CD4-positive, alpha-beta T cell treated with Interleukin-12 subunit alpha and Interleukin-12 subunit beta, for 1 hour (primary cell): Measurements from ENCODE around the gene IGF1R.

Source experiments
- DNase-seq: peaks from one replicate; pipeline ENCODE4 v3.0.0-alpha.2; 2020

Gene IGF1R

DNA sequence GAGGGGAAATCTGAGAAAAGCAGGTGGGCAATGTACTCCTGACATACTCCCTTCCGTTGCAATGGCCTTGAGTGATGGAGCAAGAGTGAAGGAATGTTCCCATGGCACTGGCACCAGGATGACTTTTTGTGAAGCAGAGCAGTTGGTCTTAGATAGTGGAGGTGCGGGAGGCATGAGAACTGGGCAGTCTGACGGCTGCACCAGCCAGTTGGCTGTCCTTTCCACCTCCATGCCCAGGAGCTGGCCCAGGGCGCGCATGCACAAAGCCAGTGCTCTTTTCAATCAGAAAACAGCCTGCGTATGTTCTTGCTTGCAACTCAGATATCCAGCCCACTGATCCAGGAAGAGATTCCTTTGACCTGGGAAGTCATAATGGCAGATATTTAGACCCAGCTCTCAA is 222.4 kb downstream of the IGF1R start:
- no peak for DNase-seq

DNA sequence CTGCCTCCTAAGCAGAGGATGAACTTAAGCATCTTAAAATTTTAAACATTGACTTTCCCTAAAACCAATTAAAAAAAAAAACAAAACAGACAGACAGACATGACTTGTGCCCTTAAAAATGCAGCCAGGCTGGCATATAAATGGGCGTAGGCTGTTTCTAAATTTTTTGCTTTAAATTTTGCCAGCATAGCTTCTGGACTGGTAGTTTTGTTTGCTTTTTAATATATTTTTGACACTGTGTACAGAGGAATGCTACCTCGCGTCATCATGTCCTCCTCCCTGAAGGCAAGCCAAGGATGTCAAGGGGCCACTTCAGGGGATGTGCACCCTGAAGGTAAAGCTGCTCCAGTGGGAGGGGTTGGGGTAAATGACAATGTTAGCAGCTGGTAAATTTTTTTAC is 224.4 kb downstream of the IGF1R start:
- no peak for DNase-seq

DNA sequence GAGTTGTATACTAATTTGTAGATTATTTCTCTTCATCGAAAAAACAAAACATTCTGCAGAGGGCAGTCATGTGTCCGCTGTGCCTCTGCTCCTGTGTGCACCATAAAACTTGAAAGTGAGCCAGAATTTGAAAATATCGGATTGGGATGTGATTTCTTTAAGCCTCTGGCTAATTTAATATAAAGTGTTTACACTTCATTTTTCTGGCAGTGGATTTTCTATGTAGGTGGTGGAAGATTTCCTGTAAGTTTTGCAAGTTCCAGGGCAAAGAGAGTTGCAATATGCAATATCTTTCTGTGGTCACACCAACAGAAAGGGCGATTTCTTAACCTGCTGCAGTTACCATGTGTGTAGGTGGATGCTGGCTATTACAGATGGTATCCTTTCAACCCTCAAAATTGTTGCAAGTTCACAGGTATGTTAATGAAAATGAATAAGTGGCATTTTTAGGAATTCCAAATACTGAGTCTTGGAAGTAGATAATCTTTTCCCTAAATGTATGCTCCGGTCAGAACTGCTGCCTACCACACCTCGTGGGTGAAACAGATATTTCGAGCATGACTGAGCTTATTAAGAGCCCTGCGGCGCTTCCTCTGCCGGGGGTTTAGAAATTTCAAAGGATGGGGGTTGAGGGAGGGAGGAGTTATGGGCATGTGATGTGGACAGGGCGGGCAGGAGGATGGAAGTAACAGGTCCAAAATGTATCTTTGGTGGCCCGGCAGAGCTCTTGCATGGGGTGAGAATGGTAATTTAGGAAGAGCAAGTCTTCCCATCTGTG is 225.3 kb downstream of the IGF1R start:
- DNase-seq: no peak

DNA sequence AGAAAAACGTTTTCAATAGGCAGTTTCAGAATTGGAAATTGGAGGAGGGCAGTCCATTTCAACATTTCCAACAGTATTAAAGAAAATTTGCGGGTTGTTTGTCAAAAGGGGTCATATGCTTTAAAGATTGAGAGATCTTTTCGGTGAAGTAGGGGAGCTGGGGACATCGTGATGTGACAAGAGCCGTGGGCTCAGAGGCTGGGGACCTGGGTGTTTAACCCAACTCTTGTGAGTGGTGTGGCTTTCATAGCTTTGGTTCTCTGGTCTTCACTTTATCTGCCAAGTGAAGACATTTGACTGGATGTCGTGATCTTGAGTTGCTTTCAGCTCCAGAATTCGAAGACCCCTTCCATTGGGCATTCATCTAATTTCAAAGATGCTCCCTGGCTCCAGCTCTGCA is 226.0 kb downstream of the IGF1R start:
- DNase-seq: no peak

DNA sequence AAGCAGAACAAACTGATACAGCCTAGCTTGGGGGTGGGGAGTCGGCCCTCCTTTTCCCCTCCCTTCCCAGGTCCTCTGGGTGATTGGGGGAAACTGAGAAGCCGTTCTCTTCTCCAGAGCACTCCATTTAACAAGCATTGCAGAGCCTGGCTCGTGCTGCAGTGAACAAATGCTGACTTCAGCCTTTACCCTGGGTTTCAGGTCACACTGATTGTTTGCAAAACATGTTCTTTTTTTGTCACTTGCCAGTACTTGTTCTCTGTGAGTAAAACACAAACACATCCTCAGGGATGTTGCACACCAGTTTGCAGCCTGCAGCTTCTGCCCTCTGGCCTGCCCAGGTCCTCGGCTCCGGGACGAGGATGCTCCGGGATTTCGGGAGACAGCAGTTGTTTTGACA is 226.4 kb downstream of the IGF1R start:
- DNase-seq: no peak

DNA sequence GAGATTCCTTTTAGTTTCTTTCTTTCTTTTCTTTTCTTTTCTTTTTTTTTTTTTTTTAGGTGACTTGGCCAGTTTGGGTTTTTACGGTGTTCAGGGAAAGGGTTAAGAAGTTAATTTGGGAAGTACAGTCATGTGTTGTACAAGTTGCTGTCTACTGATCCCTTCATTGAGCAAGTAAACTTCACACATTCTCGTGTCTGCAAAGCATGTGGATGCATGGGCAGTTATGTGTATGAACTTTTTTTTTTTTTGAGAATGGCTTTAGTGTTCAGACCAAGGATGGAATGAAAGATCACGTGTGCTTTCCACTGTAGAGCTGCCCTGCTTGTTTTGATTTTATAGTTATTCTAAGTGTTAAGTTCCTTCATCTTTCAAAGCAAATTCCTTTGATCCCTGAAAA is 227.0 kb downstream of the IGF1R start:
- no peak for DNase-seq

DNA sequence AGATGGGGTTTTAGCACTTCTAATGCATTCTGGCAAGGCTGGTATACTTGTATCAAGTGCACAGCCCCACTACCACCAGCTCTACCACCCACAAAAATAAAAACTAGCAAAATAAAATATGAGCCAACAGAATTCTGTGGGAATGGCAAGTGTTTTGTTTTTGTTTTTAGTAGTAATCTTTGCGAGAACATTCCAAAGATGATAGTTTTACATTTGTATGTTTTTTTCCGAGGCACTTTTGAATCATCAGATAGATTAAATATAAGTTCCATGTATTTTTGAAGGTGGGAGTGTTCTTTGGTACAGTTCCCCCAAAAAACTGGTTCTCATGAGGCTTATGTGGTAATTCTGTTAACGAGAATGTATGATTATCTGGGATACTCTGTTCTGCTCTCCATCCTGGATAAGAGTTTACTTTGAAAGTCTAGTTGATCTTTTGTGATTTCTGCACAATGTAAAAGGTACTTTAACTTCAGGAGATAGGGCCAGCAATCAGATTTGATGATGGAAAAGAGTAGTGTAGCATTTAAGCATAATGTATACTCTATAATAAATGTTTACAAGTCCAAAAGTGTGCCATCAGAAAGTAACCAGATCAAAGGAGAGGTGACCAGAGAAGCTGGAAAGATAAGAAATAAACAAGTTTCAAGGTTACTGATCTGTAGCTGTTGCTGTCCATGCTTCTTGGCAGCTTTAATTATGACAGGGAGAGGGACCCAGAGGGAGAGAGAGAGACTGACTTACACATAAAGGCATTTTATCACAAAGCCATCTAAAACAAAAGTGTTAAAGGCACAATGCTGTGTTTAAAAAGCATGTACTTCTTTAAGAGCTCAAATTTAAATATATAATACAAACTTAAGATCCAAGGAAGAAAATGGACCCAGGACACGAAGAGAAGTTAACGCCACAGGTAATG is 228.4 kb downstream of the IGF1R start:
- no peak for DNase-seq

DNA sequence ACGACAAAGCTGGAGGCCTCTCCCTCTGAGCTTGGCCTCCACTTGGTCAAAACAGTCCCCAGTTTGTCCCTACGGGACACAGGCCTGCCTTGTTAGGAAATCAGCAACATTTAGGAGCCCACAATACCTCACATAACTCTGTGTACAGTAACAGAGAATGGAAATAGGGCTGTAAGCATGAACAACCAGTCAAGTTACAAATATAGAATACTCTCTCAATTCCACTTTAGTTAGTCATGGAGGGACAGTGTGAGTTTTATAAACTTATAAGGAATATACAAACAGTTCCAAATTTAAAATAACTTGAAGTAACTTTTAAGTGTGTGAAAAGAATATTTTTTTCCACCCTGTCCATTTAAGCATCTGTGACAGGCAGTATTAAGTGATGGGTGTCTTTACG is 229.8 kb downstream of the IGF1R start:
- DNase-seq: no peak

DNA sequence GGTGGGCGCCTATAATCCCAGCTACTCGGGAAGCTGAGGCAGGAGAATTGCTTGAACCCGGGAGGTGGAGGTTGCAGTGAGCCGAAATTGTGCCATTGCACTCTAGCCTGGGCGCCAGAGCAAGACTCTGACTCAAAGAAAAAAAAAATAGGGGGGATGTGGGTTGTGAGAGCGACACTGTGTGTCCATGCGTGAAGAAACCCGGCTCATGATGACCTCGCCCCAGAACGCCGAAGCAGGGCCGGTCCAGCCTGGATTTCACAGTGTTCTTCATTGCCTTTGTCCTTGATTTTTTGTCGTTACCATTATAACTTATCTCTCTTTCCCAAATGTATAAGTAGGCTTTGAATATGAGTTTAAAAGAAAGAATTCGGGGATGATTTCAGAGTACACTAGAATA is 230.5 kb downstream of the IGF1R start:
- no peak for DNase-seq

DNA sequence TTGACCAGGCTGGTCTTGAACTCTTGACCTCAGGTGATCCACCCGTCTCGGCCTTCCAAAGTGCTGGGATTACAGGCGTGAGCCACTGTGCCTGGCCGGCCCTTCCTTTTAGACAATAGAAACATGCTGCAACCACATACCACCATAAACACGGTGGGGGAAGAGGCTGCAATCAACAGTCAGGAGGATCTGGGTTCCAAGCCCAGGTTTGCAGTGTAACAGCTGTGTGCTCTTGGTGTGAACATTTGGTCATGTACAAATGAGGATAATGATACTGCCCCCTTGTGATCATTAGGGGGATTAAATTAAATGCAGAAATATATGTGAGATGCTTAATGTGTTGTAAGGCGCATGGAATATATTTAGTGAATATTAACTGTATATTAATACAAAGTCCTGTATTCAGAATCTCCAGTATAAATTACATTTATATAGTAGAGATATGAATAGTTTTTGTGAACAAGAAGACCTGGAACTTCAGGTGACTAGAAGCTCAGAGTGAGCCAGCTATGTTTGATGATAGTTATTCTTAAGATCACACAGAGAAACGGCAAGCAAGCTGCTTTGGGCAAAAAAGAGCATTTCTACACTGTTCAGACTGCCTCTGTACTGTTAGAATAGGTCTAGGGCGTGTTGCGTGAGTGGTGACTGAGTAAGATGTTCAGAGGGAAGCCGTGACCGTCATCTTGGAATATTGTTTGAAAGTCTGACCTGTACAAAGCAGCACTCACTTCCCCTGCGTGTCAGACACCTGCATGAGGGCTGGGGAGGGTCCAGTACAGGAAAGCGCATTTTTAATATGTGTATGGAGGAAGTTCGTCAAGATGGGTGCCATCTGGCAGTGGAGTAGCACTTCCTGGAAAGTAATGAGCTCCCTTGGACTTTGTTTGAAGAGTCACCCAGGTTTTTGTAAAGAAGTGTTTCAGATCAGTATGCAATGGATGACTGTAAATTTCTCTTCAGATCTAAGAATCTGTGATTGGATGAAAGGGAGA is 233.5 kb downstream of the IGF1R start:
- DNase-seq: peak; percentile 54

DNA sequence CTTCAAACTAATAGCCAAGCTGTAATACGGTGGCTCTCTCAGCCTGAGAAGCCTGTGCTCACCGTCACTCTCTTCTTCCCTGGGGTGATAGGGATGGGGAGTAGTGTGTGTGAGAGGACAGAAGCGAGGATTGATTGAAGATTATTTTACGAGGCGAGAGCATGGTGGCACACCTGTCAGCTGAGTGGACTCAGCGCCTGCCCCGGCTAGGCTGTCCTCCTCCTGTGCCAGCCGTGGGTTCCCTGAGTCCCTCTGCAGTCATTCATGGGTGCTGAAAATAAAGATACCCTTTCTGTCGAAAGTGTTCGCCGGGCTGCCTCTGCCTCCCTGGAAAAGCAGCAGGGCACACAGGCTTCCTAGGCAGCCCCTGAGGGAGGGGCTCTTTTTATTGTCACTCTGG is 235.1 kb downstream of the IGF1R start:
- no peak for DNase-seq

DNA sequence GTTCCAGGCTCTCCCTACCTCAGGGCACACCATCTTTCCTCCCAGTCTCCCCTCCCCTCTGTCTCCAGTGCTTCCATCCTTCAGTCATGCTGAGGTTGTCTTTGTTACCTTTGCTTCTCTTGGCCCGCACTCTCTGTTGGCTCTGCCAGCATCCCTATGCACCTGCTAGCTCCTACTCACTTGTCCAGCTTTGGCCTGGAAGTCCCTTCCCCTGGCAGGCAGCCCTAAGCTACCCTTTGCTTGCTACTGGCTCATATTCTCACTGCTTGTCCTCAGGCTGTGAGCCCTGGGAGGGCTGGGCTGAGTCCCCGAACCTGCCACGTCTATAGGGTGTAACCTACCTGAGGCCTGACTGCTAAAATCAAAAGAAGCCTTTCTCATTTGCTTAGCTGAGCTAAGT is 236.6 kb downstream of the IGF1R start:
- DNase-seq: no peak

DNA sequence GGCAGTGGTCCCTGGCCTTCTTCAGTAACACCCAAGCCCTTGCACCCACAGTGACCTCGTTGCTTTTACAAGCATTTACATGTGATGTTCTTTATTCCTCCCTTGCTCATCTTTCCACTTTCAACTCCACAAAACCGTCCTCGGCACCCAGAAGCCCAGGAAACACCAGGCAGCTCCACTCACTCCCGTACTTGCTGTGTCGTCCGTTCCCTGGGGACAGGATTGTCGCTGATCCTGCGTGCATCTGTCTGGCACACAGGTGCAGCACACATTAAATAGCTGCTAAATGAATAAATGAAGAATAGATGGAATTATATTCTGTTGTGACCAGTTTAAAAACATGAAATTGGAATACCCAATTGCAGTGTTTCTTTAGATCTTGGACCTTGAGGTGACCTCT is 239.6 kb downstream of the IGF1R start:
- DNase-seq: no peak

DNA sequence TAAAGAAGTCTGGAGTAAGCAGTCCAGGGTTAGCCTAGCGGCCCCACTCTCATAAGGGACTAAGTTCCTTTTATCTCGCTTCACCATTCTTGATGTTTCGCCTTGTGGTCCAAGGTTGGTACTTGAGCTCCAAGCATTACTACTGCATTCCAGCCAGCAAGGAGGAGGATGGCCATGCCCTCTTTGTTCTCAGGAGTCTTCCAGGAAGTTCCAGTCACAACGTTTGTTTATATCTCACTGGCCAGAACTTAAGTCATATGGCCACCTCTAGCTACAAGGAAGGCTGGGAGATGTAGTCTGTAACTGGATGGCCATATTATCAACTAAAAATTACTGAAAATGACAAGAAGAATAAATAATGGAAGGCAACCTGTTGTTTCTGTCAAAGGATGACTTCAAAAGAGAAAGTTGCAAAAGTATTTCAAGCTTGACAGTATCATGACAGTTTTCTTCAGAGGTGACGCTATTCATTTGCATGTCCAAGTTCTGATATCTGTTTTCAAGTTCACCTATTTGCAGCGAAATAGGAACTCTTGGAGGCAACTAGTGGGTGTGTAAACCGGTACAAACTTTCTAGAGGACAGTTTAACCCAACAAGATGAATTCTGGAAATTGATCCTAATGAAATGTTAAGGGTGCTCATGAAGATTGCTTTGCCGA is 240.6 kb downstream of the IGF1R start:
- DNase-seq: no peak

DNA sequence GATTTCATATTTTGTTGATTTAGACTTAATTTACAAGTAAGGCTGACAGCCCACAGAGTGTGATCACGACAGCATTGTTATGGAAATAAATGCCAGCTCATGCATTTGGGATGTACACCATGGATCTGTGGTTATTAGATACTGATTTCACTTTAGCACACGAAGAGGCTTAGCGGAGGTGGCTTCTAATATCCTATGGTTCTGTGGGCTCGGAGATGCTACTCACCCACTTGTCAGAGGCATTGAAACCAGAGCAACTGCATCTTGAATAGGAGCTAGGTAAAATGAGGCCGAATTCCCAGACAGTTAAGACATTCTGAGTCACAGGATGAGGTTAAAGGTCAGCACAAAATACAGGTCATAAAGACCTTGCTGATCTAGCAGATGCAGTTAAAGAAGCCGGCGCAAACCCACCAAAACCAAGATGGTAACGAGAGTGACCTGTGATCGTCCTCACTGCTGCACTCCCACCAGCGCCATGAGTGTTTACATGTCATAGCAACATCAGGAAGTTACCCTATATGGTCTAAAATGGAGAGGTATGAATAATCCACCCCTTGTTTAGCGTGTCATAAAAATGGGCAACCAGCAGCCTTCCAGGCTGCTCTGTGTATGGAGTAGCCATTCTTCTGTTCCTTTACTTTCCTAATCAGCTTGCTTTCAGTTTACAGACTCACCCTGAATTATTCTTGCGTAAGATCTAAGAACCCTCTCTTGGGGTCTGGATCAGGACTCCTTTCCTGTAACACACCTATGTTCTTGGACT is 241.8 kb downstream of the IGF1R start:
- no peak for DNase-seq

DNA sequence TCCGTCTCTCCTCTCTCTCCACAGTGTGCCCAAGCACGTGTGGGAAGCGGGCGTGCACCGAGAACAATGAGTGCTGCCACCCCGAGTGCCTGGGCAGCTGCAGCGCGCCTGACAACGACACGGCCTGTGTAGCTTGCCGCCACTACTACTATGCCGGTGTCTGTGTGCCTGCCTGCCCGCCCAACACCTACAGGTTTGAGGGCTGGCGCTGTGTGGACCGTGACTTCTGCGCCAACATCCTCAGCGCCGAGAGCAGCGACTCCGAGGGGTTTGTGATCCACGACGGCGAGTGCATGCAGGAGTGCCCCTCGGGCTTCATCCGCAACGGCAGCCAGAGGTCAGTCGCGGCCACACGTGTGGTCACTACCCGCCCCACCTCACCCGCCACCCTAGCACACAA is 243.0 kb downstream of the IGF1R start:
- DNase-seq: no peak

DNA sequence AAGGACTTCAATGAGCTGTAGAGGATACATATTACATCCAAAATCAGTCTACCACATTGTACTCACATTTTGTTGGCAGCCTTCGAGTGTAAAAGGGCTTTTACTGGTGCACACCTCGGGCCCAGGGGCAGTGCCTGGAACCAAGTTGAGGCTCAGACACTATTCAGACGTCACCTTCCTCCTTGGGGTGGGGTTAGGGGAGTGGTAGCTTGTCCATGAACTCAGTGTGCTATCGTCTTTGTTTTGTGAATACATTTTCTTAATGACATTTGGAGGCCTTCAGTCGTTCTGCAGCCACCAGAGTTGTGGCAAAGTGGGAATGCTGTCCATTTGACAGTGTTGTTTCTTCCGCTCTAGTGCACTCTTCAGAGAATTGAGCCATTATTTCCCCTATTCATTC is 245.1 kb downstream of the IGF1R start:
- no peak for DNase-seq

DNA sequence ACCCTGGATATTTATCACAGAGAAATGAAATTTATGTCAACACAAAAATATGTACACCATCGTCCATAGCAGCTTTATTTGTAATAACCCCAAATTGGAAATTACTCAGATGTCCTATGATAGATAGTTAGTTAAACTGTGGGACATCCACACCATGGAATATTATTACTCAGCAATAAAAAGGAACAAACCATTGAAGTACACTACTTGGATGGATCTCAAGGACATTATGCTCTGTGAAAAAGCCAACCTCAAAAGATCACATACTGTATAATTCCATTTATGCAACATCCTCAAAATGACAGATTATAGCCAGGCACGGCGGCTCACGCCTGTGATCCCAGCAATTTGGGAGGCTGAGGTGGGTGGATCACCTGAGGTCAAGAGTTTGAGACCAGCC is 246.0 kb downstream of the IGF1R start:
- DNase-seq: no peak

DNA sequence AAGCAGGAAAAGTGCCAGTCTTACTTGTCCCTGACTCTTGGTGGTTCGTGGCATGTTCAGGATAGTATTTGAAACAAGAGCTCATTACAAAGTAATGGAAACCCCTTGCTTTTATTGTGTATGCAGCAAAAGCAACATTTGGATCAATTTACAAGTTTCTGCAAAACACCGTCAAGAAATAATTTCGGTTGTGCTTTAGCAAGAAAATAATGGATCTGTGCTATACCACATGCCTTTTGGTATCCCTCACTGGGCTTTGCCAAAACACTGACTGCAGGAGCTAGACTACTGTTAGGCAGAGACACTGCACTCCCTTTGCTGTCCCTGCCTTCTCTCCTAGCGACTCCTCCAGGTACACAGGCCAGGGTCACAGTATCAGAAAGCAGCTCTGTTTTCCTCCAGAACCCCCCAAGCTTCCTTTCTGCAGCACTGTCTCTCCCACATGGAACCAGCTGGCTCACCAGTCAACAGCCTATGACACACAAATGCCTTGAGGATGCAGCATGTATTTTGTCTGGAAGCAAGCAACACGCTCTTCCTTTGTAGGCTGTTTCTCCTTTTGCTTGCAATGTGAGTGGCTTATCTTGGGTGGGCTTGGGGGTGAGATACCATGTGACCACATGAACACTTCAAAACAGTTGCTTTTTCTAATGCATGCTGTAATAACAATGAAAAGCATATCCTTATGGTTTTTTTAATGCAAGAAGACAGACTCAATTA is 247.8 kb downstream of the IGF1R start:
- no peak for DNase-seq

DNA sequence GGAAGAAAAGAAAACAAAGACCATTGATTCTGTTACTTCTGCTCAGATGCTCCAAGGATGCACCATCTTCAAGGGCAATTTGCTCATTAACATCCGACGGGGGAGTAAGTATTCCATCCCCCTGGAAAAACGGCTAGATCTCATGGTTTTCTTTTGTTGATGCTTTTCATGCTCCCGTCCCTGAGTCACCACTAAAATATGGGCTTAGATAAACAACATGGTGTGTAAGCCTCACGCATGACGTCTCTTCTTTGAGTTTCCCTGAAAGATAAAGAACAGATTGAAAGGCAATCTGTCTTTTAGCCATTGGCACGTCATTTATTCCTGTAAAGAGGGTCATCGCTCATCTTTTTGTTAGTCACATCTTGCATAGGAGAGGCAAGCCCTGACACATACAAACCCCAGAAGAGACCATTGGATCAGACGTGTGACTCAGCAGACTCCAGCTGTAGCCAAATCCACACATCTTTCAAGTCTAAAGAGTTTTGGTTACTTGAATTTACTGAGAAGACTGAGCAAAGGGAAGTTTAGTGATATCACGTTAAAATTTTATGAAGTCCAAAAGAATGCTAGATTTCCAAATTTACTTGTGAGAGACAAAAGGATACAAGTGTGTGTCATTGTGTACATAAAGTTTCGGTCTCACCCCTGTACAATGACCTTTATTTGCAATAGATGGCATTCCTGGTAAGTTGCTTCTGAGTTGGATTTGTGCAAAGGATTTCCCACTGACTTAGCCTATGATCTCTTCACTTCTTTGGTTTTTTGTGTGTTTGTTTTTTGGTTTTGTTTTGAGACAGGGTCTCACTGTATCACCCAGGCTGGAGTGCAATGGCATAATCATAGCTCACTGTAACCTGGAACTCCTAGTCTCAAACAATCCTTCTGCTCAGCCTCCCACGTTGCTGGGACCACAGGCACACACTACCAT is 248.7 kb downstream of the IGF1R start:
- DNase-seq: no peak
